ENCODE measurements around the gene ITSN1. TPM values are rescaled to one million over a fixed set of nuclear protein-coding genes. Genes with fewer than 3 reads are reported as not detected.

Gene ITSN1
- total RNA-seq, 1 donor from 2014 or later = 77.5 TPM

DNA sequence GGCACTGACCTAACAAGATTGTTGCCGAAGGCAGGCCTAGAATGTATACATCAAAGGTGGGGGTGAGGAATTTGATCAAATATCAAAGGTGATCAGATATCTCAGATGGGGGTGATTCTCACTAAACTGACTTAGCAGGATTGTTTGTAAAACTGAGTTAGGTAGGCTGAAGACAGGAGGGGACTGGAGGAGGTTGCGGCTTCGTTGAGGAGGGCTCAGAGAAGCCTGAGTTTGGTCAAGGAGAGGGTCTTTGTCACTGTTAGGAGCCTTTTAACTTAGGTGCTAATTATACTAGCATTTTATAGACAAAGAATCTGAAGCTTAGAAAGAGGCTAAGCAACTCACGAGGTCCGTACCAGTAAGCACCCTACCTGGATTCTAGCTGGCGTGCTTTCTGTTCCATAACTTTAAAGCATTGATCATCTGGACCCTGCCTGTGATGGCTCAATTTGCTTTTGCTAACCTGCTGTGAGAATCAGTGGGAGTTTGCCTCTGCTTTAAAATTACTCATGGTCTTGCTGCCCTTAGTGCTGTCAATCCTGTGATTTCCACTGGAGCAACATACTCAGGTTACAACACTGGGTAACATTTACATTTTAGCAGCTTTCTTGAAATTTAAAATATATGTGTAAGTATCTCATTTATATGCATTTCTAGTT lies 49.8 kb downstream of the ITSN1 start:
- Mint-ChIP-seq H3K4me3 (no peak overlapping the region), H3K4me1 (peaks cover 27% of the 10 kb centered on the region)

DNA sequence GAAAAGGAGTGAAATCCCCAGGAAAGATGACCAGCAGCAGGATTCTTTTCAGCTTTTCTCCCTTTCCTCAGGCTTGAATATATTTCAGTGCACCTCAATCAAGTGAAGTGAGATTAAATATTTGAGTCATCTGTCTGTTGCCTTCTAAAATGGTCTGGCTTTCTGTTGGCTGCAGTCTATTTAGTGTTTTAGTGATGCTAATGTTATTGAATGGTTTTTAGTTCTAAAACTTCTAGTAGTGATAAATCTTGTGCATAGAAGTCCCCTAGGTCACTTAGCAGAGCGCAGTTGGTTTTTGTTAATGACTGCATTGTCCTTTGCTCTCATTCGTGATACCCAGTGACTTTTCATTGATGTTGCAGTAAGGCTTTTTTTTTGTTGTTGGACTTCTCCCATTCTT lies 53.5 kb downstream of the ITSN1 start:
- H3K36me3 Mint-ChIP-seq = no peaks in the 10 kb centered on the region
- H3K27me3 Mint-ChIP-seq (ENCODE audit: low read depth) = no peaks in the 10 kb centered on the region
- peaks cover 30% of the 10 kb centered on the region for H3K4me1 Mint-ChIP-seq
- H3K9me3 Mint-ChIP-seq = no peaks in the 10 kb centered on the region
- TF ChIP-seq, protein P1, sequence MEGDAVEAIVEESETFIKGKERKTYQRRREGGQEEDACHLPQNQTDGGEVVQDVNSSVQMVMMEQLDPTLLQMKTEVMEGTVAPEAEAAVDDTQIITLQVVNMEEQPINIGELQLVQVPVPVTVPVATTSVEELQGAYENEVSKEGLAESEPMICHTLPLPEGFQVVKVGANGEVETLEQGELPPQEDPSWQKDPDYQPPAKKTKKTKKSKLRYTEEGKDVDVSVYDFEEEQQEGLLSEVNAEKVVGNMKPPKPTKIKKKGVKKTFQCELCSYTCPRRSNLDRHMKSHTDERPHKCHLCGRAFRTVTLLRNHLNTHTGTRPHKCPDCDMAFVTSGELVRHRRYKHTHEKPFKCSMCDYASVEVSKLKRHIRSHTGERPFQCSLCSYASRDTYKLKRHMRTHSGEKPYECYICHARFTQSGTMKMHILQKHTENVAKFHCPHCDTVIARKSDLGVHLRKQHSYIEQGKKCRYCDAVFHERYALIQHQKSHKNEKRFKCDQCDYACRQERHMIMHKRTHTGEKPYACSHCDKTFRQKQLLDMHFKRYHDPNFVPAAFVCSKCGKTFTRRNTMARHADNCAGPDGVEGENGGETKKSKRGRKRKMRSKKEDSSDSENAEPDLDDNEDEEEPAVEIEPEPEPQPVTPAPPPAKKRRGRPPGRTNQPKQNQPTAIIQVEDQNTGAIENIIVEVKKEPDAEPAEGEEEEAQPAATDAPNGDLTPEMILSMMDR (IDR thresholded peaks at IDR 0.05; ENCODE audit: unreplicated experiment) = no peak
- H3K4me3 Mint-ChIP-seq = no peak overlapping the region
- no peak for DNase-seq (ENCODE audit: low spot score in 2 of 2, unreplicated experiment in 2 of 2)
- no peak overlapping the region for H3K27ac Mint-ChIP-seq

More for the DNA sequence above, 49.8 kb downstream of the ITSN1 start:
- TF ChIP-seq, protein P1 (IDR thresholded peaks at IDR 0.05; ENCODE audit: unreplicated experiment) = no peak
- Mint-ChIP-seq H3K27me3 (ENCODE audit: low read depth) (no peaks in the 10 kb centered on the region), H3K27ac (no peak overlapping the region), H3K36me3 (no peaks in the 10 kb centered on the region), H3K9me3 (no peaks in the 10 kb centered on the region)
- DNase-seq (ENCODE audit: low spot score in 2 of 2, unreplicated experiment in 2 of 2) = no peak

DNA sequence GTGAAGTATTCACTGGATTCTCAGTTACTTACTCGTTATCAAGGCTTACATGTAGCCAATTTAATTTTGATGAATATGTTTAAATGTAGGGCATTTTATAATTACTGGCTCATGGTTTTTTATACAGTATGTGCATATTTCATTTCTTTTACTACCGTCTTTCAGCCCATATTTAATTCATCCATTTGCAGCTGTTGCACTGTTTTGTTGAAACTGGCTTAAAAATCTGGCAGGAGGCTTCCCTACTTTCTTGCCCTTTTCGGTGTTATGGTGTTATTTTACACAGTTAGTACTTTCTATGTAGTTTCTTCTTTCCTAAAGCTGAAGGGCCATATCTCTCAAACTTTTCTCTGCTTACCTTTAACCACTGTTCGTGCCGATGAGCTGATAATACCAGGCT lies 54.2 kb downstream of the ITSN1 start:
- no peaks in the 10 kb centered on the region for H3K9me3 Mint-ChIP-seq
- no peak overlapping the region for H3K4me3 Mint-ChIP-seq
- no peaks in the 10 kb centered on the region for H3K27me3 Mint-ChIP-seq (ENCODE audit: low read depth)
- peaks cover 30% of the 10 kb centered on the region for H3K4me1 Mint-ChIP-seq
- TF ChIP-seq, protein P1 (IDR thresholded peaks at IDR 0.05; ENCODE audit: unreplicated experiment) = no peak
- H3K36me3 Mint-ChIP-seq = no peaks in the 10 kb centered on the region
- no peak overlapping the region for H3K27ac Mint-ChIP-seq
- DNase-seq (ENCODE audit: low spot score in 2 of 2, unreplicated experiment in 2 of 2) = no peak

DNA sequence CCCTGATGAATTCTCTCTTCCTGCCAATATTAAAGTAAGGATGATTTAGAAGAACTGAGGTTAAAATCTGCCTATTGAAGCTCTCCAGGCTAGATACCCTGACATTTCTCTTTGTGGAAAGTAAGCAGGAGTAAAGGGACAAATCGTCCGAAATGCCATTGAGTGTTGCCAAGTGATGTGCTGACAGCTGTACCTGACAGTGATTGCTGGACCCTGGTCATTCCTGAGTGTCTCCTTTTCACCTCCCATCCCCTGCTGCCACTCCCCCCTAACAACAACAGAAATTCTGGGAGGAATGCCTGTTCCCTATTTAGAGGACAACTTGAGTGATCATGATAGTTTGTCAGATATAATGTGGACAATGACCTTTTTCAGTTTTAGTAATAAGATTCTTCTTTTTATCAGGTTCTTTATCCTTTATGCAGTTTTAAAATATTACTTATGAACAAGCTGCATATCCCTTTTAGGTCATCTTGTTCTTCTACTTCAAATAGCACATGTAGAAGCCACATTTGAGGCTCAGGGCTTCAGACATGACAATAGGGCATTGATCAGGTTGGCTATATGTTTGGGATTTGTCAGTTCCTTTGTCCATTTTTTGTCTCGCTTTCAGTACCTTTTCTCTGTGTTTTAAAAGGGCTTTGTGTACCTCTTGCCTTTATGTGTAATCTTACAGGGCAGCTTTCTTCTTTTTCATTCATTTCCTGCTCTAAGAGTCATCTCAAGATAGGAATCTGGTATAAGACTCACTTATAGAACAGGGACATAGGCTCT lies 56.0 kb downstream of the ITSN1 start:
- no peak for DNase-seq (ENCODE audit: low spot score in 2 of 2, unreplicated experiment in 2 of 2)
- H3K4me3 Mint-ChIP-seq = no peak overlapping the region
- H3K9me3 Mint-ChIP-seq = no peaks in the 10 kb centered on the region
- no peaks in the 10 kb centered on the region for H3K27me3 Mint-ChIP-seq (ENCODE audit: low read depth)
- H3K36me3 Mint-ChIP-seq = no peaks in the 10 kb centered on the region
- TF ChIP-seq, protein P1 (IDR thresholded peaks at IDR 0.05; ENCODE audit: unreplicated experiment) = no peak
- H3K4me1 Mint-ChIP-seq = peaks cover 25% of the 10 kb centered on the region
- no peak overlapping the region for H3K27ac Mint-ChIP-seq

DNA sequence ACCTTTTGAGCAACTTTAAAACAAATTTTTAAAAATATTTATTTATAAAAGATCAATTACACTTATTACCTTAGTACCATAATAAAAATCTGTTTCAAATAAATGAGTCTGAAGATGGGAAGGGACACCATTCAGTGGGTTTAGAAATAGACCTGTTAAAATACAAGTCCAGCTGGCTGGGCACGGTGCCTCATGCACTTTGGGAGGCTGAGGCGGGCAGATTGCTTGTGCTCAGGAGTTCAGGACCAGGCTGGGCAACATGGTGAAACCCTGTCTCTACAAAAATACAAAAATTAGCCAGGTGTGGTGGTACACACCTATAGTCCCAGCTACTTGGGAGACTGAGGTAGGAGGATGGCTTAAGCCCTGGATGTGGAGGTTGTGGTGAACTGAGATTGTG lies 57.0 kb downstream of the ITSN1 start:
- no peak for DNase-seq (ENCODE audit: low spot score in 2 of 2, unreplicated experiment in 2 of 2)
- peaks cover 35% of the 10 kb centered on the region for H3K4me1 Mint-ChIP-seq
- no peaks in the 10 kb centered on the region for H3K36me3 Mint-ChIP-seq
- H3K9me3 Mint-ChIP-seq = no peaks in the 10 kb centered on the region
- TF ChIP-seq, protein P1 (IDR thresholded peaks at IDR 0.05; ENCODE audit: unreplicated experiment) = no peak
- no peak overlapping the region for H3K27ac Mint-ChIP-seq
- no peak overlapping the region for H3K4me3 Mint-ChIP-seq
- H3K27me3 Mint-ChIP-seq (ENCODE audit: low read depth) = no peaks in the 10 kb centered on the region
